ENCODE data around the gene DGKQ.

DNA sequence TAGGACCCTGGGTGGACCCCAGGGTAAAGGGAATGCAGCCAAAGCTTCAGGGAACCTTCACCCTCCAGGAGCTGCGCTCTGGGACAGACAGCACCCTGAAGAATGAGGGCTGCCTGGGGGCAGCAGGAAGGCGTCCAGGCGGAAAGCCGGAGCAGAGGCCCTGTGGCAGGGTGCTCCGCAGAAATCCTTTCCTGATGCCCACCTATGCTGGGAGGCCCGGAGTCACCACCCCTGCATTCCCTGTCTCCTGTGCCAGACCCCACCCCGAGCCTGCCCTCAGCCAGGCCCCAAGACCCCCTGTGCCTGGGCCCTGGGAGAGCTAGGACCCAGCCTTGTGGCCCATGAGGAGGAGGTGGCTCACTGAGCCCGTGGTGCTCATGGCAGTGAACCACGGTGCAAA is 1.3 kb upstream of the DGKQ start:
- no peak for TF ChIP-seq CREB1 (CRISPR knock-in tag; IDR thresholded peaks at IDR 0.05; ENCODE audit: low read depth)
- TF ChIP-seq, protein P1, sequence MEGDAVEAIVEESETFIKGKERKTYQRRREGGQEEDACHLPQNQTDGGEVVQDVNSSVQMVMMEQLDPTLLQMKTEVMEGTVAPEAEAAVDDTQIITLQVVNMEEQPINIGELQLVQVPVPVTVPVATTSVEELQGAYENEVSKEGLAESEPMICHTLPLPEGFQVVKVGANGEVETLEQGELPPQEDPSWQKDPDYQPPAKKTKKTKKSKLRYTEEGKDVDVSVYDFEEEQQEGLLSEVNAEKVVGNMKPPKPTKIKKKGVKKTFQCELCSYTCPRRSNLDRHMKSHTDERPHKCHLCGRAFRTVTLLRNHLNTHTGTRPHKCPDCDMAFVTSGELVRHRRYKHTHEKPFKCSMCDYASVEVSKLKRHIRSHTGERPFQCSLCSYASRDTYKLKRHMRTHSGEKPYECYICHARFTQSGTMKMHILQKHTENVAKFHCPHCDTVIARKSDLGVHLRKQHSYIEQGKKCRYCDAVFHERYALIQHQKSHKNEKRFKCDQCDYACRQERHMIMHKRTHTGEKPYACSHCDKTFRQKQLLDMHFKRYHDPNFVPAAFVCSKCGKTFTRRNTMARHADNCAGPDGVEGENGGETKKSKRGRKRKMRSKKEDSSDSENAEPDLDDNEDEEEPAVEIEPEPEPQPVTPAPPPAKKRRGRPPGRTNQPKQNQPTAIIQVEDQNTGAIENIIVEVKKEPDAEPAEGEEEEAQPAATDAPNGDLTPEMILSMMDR (conservative IDR thresholded peaks at IDR 0.05; ENCODE audit: low read depth in 2 of 2), result no peak
- TF ChIP-seq, protein P2, sequence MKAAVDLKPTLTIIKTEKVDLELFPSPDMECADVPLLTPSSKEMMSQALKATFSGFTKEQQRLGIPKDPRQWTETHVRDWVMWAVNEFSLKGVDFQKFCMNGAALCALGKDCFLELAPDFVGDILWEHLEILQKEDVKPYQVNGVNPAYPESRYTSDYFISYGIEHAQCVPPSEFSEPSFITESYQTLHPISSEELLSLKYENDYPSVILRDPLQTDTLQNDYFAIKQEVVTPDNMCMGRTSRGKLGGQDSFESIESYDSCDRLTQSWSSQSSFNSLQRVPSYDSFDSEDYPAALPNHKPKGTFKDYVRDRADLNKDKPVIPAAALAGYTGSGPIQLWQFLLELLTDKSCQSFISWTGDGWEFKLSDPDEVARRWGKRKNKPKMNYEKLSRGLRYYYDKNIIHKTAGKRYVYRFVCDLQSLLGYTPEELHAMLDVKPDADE (IDR thresholded peaks at IDR 0.05), result no peak
- no peak for TF ChIP-seq POLR2AphosphoS5 (IDR thresholded peaks at IDR 0.05; ENCODE audit: low read depth)
- TF ChIP-seq EZH2 (IDR thresholded peaks at IDR 0.05; ENCODE audit: low read depth, unreplicated experiment), result no peak
- TF ChIP-seq, protein P3, sequence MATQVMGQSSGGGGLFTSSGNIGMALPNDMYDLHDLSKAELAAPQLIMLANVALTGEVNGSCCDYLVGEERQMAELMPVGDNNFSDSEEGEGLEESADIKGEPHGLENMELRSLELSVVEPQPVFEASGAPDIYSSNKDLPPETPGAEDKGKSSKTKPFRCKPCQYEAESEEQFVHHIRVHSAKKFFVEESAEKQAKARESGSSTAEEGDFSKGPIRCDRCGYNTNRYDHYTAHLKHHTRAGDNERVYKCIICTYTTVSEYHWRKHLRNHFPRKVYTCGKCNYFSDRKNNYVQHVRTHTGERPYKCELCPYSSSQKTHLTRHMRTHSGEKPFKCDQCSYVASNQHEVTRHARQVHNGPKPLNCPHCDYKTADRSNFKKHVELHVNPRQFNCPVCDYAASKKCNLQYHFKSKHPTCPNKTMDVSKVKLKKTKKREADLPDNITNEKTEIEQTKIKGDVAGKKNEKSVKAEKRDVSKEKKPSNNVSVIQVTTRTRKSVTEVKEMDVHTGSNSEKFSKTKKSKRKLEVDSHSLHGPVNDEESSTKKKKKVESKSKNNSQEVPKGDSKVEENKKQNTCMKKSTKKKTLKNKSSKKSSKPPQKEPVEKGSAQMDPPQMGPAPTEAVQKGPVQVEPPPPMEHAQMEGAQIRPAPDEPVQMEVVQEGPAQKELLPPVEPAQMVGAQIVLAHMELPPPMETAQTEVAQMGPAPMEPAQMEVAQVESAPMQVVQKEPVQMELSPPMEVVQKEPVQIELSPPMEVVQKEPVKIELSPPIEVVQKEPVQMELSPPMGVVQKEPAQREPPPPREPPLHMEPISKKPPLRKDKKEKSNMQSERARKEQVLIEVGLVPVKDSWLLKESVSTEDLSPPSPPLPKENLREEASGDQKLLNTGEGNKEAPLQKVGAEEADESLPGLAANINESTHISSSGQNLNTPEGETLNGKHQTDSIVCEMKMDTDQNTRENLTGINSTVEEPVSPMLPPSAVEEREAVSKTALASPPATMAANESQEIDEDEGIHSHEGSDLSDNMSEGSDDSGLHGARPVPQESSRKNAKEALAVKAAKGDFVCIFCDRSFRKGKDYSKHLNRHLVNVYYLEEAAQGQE (IDR thresholded peaks at IDR 0.05; ENCODE audit: unreplicated experiment), result no peak
- TF ChIP-seq EZH2phosphoT487 (IDR thresholded peaks at IDR 0.05; ENCODE audit: unreplicated experiment), result no peak
- TF ChIP-seq JUNB (IDR thresholded peaks at IDR 0.05; ENCODE audit: unreplicated experiment), result no peak
- TF ChIP-seq, protein P4, sequence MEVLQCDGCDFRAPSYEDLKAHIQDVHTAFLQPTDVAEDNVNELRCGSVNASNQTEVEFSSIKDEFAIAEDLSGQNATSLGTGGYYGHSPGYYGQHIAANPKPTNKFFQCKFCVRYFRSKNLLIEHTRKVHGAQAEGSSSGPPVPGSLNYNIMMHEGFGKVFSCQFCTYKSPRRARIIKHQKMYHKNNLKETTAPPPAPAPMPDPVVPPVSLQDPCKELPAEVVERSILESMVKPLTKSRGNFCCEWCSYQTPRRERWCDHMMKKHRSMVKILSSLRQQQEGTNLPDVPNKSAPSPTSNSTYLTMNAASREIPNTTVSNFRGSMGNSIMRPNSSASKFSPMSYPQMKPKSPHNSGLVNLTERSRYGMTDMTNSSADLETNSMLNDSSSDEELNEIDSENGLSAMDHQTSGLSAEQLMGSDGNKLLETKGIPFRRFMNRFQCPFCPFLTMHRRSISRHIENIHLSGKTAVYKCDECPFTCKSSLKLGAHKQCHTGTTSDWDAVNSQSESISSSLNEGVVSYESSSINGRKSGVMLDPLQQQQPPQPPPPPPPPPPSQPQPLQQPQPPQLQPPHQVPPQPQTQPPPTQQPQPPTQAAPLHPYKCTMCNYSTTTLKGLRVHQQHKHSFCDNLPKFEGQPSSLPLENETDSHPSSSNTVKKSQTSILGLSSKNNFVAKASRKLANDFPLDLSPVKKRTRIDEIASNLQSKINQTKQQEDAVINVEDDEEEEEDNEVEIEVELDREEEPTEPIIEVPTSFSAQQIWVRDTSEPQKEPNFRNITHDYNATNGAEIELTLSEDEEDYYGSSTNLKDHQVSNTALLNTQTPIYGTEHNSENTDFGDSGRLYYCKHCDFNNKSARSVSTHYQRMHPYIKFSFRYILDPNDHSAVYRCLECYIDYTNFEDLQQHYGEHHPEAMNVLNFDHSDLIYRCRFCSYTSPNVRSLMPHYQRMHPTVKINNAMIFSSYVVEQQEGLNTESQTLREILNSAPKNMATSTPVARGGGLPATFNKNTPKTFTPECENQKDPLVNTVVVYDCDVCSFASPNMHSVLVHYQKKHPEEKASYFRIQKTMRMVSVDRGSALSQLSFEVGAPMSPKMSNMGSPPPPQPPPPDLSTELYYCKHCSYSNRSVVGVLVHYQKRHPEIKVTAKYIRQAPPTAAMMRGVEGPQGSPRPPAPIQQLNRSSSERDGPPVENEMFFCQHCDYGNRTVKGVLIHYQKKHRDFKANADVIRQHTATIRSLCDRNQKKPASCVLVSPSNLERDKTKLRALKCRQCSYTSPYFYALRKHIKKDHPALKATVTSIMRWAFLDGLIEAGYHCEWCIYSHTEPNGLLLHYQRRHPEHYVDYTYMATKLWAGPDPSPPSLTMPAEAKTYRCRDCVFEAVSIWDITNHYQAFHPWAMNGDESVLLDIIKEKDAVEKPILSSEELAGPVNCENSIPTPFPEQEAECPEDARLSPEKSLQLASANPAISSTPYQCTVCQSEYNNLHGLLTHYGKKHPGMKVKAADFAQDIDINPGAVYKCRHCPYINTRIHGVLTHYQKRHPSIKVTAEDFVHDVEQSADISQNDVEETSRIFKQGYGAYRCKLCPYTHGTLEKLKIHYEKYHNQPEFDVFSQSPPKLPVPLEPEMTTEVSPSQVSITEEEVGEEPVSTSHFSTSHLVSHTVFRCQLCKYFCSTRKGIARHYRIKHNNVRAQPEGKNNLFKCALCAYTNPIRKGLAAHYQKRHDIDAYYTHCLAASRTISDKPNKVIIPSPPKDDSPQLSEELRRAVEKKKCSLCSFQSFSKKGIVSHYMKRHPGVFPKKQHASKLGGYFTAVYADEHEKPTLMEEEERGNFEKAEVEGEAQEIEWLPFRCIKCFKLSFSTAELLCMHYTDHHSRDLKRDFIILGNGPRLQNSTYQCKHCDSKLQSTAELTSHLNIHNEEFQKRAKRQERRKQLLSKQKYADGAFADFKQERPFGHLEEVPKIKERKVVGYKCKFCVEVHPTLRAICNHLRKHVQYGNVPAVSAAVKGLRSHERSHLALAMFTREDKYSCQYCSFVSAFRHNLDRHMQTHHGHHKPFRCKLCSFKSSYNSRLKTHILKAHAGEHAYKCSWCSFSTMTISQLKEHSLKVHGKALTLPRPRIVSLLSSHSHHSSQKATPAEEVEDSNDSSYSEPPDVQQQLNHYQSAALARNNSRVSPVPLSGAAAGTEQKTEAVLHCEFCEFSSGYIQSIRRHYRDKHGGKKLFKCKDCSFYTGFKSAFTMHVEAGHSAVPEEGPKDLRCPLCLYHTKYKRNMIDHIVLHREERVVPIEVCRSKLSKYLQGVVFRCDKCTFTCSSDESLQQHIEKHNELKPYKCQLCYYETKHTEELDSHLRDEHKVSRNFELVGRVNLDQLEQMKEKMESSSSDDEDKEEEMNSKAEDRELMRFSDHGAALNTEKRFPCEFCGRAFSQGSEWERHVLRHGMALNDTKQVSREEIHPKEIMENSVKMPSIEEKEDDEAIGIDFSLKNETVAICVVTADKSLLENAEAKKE (CRISPR knock-in tag; IDR thresholded peaks at IDR 0.05), result no peak
- no peak for TF ChIP-seq STAT1 (IDR thresholded peaks at IDR 0.05; ENCODE audit: unreplicated experiment)
- TF ChIP-seq NANOG (IDR thresholded peaks at IDR 0.05; ENCODE audit: borderline replicate concordance), result no peak
- no peak for TF ChIP-seq ZNF331 (CRISPR knock-in tag; IDR thresholded peaks at IDR 0.05; ENCODE audit: low read depth)

Measured in GM23338 (cell line).